ENCODE data around the gene RAB13.

GRCh38 chr1:153976819-153977249, 9.3 kb downstream of the RAB13 start:
- no peak for TF ChIP-seq CTCF (IDR thresholded peaks at IDR 0.05; ENCODE audit: borderline replicate concordance, extremely low read depth, low read length, poor library complexity, severe bottlenecking)
- no peak for TF ChIP-seq EZH2 (IDR thresholded peaks at IDR 0.05; ENCODE audit: borderline replicate concordance, low read depth, low read length, severe bottlenecking)

Data from DND-41 (cell line).